Measurements from ENCODE around the gene SGPL1.

SGPL1 gene

GRCh38 chr10:70927189-70927943, 111.6 kb downstream of the SGPL1 start:
- DNase-seq: no peak

GRCh38 chr10:70928140-70928539, 112.4 kb downstream of the SGPL1 start:
- no peak for DNase-seq

GRCh38 chr10:70930263-70931000, 114.7 kb downstream of the SGPL1 start:
- no peak for DNase-seq
